Astrocyte (in vitro differentiated cells and primary cell): ENCODE results near the gene CYP2E1.

Experiments used
- EZH2 ChIP-seq: IDR thresholded peaks from 2 replicates; pipeline ENCODE4 v1.6.1; 2012; ENCODE audit warnings: mild to moderate bottlenecking, low read length, inconsistent platforms; ENCODE audit not compliant: insufficient read depth
- TF ChIP-seq, protein P1 (sequence below): IDR thresholded peaks from 2 replicates; pipeline ENCODE4 v1.5.1; 2011; ENCODE audit warnings: low read depth, mild to moderate bottlenecking, inconsistent platforms, low read length, moderate library complexity; ENCODE audit not compliant: insufficient read depth

DNA sequence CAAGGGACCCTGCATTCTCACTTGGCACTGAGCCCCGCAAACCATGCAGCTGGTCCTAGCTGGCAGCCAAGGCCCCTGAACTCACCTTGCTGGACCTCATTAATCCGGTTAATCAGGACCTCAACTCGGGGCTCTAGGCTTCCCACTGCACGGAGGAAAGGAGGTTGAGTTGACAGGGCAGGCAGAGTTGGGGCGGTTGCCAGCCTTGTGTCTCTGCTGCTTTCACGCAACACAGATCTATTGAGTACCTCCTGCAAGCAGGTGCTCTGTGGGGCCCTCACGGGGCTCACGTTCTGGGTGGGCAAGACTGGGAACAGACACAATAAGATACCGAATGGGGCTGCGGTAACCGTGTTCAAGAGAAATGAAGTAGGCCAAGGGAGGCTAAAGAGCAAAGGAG is 32.1 kb downstream of the CYP2E1 start:
- TF ChIP-seq, protein P1, sequence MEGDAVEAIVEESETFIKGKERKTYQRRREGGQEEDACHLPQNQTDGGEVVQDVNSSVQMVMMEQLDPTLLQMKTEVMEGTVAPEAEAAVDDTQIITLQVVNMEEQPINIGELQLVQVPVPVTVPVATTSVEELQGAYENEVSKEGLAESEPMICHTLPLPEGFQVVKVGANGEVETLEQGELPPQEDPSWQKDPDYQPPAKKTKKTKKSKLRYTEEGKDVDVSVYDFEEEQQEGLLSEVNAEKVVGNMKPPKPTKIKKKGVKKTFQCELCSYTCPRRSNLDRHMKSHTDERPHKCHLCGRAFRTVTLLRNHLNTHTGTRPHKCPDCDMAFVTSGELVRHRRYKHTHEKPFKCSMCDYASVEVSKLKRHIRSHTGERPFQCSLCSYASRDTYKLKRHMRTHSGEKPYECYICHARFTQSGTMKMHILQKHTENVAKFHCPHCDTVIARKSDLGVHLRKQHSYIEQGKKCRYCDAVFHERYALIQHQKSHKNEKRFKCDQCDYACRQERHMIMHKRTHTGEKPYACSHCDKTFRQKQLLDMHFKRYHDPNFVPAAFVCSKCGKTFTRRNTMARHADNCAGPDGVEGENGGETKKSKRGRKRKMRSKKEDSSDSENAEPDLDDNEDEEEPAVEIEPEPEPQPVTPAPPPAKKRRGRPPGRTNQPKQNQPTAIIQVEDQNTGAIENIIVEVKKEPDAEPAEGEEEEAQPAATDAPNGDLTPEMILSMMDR, result no peak
- no peak for TF ChIP-seq EZH2
